GM12878 (cell line): ENCODE results near the gene KMT2E. TPM values are rescaled to one million over a fixed set of nuclear protein-coding genes. Genes with fewer than 3 reads are reported as not detected.

Experiments used
- ATAC-seq: fragments of 200-7000 bp; cut with Tn5 transposase; 3 replicates; pipeline ENCODE4 v1.9.1; 2020; ENCODE audit warnings: mild to moderate bottlenecking, moderate library complexity
- BruUV-seq: library from RNA; stranded (reverse); fragments of 400-500 nt; replicated peaks from 2 replicates; lab custom pipeline; 2021; lab: Mats Ljungman, UMichigan
- CTCF ChIA-PET: fragments of 300-600 bp; sonication (Branson Sonifier 250); formaldehyde crosslinking; extraction: SDS; loops from one replicate; lab custom pipeline; 2021; ENCODE audit warnings: inconsistent platforms; lab: Yijun Ruan, JAX
- POLR2A ChIA-PET: fragments of 350-600 bp; formaldehyde crosslinking; extraction: SDS; loops from one replicate; lab custom pipeline; 2021; ENCODE audit warnings: inconsistent platforms; lab: Charles Lee
- RAD21 ChIA-PET: fragments of 300-600 bp; sonication (Branson Sonifier 250); formaldehyde crosslinking; loops from one replicate; lab custom pipeline; 2023; ENCODE audit warnings: antibody characterized with exemption; ENCODE audit not compliant: unreplicated experiment; lab: Charles Lee
- SMC1A ChIA-PET: fragments of 300-600 bp; sonication (Branson Sonifier 250); formaldehyde crosslinking; loops from one replicate; lab custom pipeline; 2023; ENCODE audit not compliant: unreplicated experiment, uncharacterized antibody; lab: Charles Lee
- DNase-seq: peaks from one replicate; pipeline ENCODE4 v3.0.0-alpha.2; 2011; ENCODE audit warnings: low read depth, low spot score
- FAIRE-seq: peaks from 3 replicates; lab custom pipeline; 2011; peaks lifted over from hg19 to GRCh38; lab: Jason Lieb, UNC
- H2AFZ ChIP-seq: 2 replicates; pipeline ENCODE4 v1.6.0; 2011; ENCODE audit warnings: low read depth, low read length, control low read depth; ENCODE audit not compliant: control insufficient read depth
- H3K27ac ChIP-seq: 2 replicates; pipeline ENCODE4 v1.5.1; 2011; ENCODE audit warnings: control low read depth; ENCODE audit not compliant: control insufficient read depth, insufficient read depth
- H3K27me3 ChIP-seq, 2 experiments: replicated peaks in 1 of 2; 2 replicates each; pipeline versions ENCODE4 v1.6.0 to v1.6.1; 2011; ENCODE audit warnings: low read length in 1 of 2; ENCODE audit not compliant: control insufficient read depth in 2 of 2, insufficient read depth in 2 of 2
- H3K36me3 ChIP-seq, 2 experiments: 2 replicates each; pipeline ENCODE4 v1.5.1; 2011; ENCODE audit warnings: low read length in 1 of 2; ENCODE audit not compliant: control insufficient read depth in 2 of 2, insufficient read depth in 2 of 2
- H3K4me1 ChIP-seq: 2 replicates; pipeline ENCODE4 v1.6.1; 2011; ENCODE audit warnings: mild to moderate bottlenecking, low read length, moderate library complexity, mixed read lengths; ENCODE audit not compliant: control insufficient read depth, insufficient read depth
- H3K4me2 ChIP-seq: 2 replicates; pipeline ENCODE4 v1.6.0; 2011; ENCODE audit warnings: control low read depth; ENCODE audit not compliant: control insufficient read depth, insufficient read depth
- H3K4me3 ChIP-seq: fragments of 200-600 bp; sonication (generic); 2 replicates; pipeline ENCODE4 v1.5.1; 2016
- H3K79me2 ChIP-seq: 2 replicates; pipeline ENCODE4 v1.6.0; 2011; ENCODE audit warnings: low read length; ENCODE audit not compliant: control insufficient read depth, insufficient read depth
- H3K9ac ChIP-seq: 2 replicates; pipeline ENCODE4 v1.8.0; 2011; ENCODE audit warnings: low read length, control low read depth, mixed read lengths; ENCODE audit not compliant: control insufficient read depth, insufficient read depth
- H3K9me3 ChIP-seq: replicated peaks from 3 replicates; pipeline ENCODE4 v1.5.1; 2011; ENCODE audit warnings: mild to moderate bottlenecking, low read length; ENCODE audit not compliant: control insufficient read depth, insufficient read depth
- H4K20me1 ChIP-seq: 2 replicates; pipeline ENCODE4 v1.6.0; 2011; ENCODE audit not compliant: control insufficient read depth, insufficient read depth
- CEBPB ChIP-seq, 2 experiments: fragments of 150-350 bp in 1 of 2; IDR thresholded peaks; 2 replicates each; pipeline ENCODE4 v1.6.1; 2012 to 2014; ENCODE audit warnings: low read depth in 2 of 2, low read length in 2 of 2, borderline replicate concordance in 1 of 2, inconsistent platforms in 1 of 2
- CHD4 ChIP-seq: fragments of 200-600 bp; sonication (generic); IDR thresholded peaks from 2 replicates; pipeline ENCODE4 v1.6.1; 2016; ENCODE audit warnings: mild to moderate bottlenecking
- KAT2A ChIP-seq: conservative IDR thresholded peaks from 2 replicates; pipeline ENCODE4 v1.6.1; 2011; ENCODE audit warnings: low read depth, low read length; ENCODE audit not compliant: control insufficient read depth
- PAX5 ChIP-seq: IDR thresholded peaks from 2 replicates; pipeline ENCODE4 v1.6.1; 2011; ENCODE audit warnings: low read depth, low read length, borderline replicate concordance
- POLR2AphosphoS2 ChIP-seq: IDR thresholded peaks from 2 replicates; pipeline ENCODE4 v1.6.1; 2011; ENCODE audit warnings: low read depth, mild to moderate bottlenecking, low read length, improper control_type of control experiment, moderate library complexity
- RELA ChIP-seq: fragments of 450-650 bp; IDR thresholded peaks from 2 replicates; pipeline ENCODE4 v1.8.0; 2014; ENCODE audit warnings: borderline replicate concordance; ENCODE audit not compliant: partially characterized antibody
- SREBF1 ChIP-seq: IDR thresholded peaks from 2 replicates; pipeline ENCODE4 v1.6.1; 2012; ENCODE audit warnings: mild to moderate bottlenecking, low read length
- STAT1 ChIP-seq: fragments of 450-650 bp; conservative IDR thresholded peaks from 2 replicates; pipeline ENCODE4 v1.6.1; 2014; ENCODE audit warnings: antibody characterized with exemption, mild to moderate bottlenecking
- ZNF207 ChIP-seq: fragments of 450-650 bp; IDR thresholded peaks from 2 replicates; pipeline ENCODE4 v1.6.1; 2014; ENCODE audit warnings: antibody characterized with exemption, mild to moderate bottlenecking, borderline replicate concordance
- ZNF217 ChIP-seq: fragments of 450-650 bp; IDR thresholded peaks from 2 replicates; pipeline ENCODE4 v1.6.1; 2017; ENCODE audit warnings: antibody characterized with exemption, mild to moderate bottlenecking
- WGBS: methylation state at CpG from one replicate; pipeline ENCODE4 v1.1.6; 2016; ENCODE audit warnings: low lambda C conversion rate; ENCODE audit not compliant: insufficient replicate concordance, insufficient coverage; ENCODE audit errors: missing lambda C conversion rate; 5-methylcytosine and 5-hydroxymethylcytosine counted together
- in situ Hi-C: fragments of 300-500 bp; cut with MboI; formaldehyde crosslinking; loops from 9 replicates; pipeline ENCODE4 v1.14.3; 2018; ENCODE audit warnings: mixed read lengths
- intact Hi-C: fragments of 100-400 bp; cut with micrococcal nuclease; formaldehyde crosslinking; loops from one replicate; pipeline ENCODE4 v1.14.2; 2022; ENCODE audit not compliant: unreplicated experiment
- polyA plus RNA-seq, 11 experiments: library from polyadenylated mRNA; depleted of rRNA in 4 of 11; unstranded in 6 of 11; stranded (reverse) in 5 of 11; fragments of >200 nt; fragmentation: Nextera tagmentation in 4 of 11; fragmentation: Illumina TruSeq in 1 of 11; extraction: Ambion mirVana in 4 of 11; extraction: Trizol in 1 of 11; gene quantifications; 1 replicate in 1 of 11; 2 replicates in 10 of 11; pipeline versions ENCODE4 v1.2.1 to v1.2.3, GENCODE V29; 2011 to 2016; ENCODE audit warnings: inconsistent platforms in 2 of 11, missing spikeins in 2 of 11, low read depth in 1 of 11
- total RNA-seq, 4 experiments: library from RNA; depleted of rRNA in 3 of 4; stranded (reverse); fragments of >200 nt in 3 of 4; fragmentation: Illumina TruSeq in 1 of 4; extraction: Trizol in 1 of 4; gene quantifications; 2 replicates each; pipeline versions ENCODE4 v1.2.1 to v1.2.3, GENCODE V29; 2013 to 2021
- TF ChIP-seq, protein P1 (sequence below): fragments of 450-650 bp; IDR thresholded peaks from 2 replicates; pipeline ENCODE4 v1.6.1; 2014; ENCODE audit warnings: mild to moderate bottlenecking
- TF ChIP-seq, protein P2 (sequence below): fragments of 450-650 bp; IDR thresholded peaks from 2 replicates; pipeline ENCODE4 v1.6.1; 2017; ENCODE audit warnings: mild to moderate bottlenecking

Gene KMT2E
- total and polyA plus RNA-seq, 10 of the 15 experiments (the other 5 are each of a cell fraction or from before 2014, with no cell fraction given) = 13.2 to 68.1 (median 34.1) TPM

- in situ Hi-C loops (no loop called here), intact Hi-C loops (no loop called here)
- 96% methylated on average over 2 of the region's 2 CpGs for WGBS
- no peak overlapping the region for H3K9ac ChIP-seq
- peaks cover 10% of the 10 kb centered on the region; the same call in 1 of the 2 replicates for H3K4me1 ChIP-seq
- H3K27ac ChIP-seq = no peak overlapping the region
- no TSS peak for BruUV-seq
- no peak overlapping the region for H3K4me2 ChIP-seq
- ChIA-PET POLR2A (interaction anchor here (1.1 to 1.2 kb wide), 2 partner anchors 14 to 44 kb away, joined by 3 read pairs; no protein-coding TSS in a partner anchor), SMC1A (interaction anchor here (0.6 to 1.5 kb wide), 8 partner anchors 10 to 1114 kb away, joined by 3 to 4 read pairs (median 4); no protein-coding TSS in a partner anchor), RAD21 (interaction anchor here (0.6 to 1.6 kb wide), 4 partner anchors 10 to 398 kb away, joined by 3 to 7 read pairs (median 4); no protein-coding TSS in a partner anchor), CTCF (interaction anchor here (0.5 to 1.7 kb wide), 7 partner anchors 10 to 49 kb away, joined by 3 to 5 read pairs (median 4); no protein-coding TSS in a partner anchor)
- no peak overlapping the region for H2AFZ ChIP-seq
- no peak overlapping the region for H3K4me3 ChIP-seq
- ATAC-seq (no peak), FAIRE-seq (no peak), DNase-seq (no peak)
- no peaks in the 10 kb centered on the region for H3K36me3 ChIP-seq
- no peaks in the 10 kb centered on the region for H4K20me1 ChIP-seq
- peaks cover 8% of the 10 kb centered on the region; the same call in 1 of the 3 replicates for H3K9me3 ChIP-seq
- no peaks in the 10 kb centered on the region for H3K27me3 ChIP-seq
- no peak for TF ChIP-seq POLR2AphosphoS2
- no peak for TF ChIP-seq PAX5
- TF ChIP-seq CEBPB (IDR thresholded peaks at IDR 0.05; ENCODE audit: borderline replicate concordance in 1 of 2, low read depth in 2 of 2, low read length in 2 of 2) = no peak
- no peak for TF ChIP-seq RELA
- TF ChIP-seq KAT2A = no peak
- TF ChIP-seq, protein P1, sequence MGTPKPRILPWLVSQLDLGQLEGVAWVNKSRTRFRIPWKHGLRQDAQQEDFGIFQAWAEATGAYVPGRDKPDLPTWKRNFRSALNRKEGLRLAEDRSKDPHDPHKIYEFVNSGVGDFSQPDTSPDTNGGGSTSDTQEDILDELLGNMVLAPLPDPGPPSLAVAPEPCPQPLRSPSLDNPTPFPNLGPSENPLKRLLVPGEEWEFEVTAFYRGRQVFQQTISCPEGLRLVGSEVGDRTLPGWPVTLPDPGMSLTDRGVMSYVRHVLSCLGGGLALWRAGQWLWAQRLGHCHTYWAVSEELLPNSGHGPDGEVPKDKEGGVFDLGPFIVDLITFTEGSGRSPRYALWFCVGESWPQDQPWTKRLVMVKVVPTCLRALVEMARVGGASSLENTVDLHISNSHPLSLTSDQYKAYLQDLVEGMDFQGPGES = no peak
- TF ChIP-seq CHD4 = no peak
- TF ChIP-seq SREBF1 = no peak
- TF ChIP-seq, protein P2, sequence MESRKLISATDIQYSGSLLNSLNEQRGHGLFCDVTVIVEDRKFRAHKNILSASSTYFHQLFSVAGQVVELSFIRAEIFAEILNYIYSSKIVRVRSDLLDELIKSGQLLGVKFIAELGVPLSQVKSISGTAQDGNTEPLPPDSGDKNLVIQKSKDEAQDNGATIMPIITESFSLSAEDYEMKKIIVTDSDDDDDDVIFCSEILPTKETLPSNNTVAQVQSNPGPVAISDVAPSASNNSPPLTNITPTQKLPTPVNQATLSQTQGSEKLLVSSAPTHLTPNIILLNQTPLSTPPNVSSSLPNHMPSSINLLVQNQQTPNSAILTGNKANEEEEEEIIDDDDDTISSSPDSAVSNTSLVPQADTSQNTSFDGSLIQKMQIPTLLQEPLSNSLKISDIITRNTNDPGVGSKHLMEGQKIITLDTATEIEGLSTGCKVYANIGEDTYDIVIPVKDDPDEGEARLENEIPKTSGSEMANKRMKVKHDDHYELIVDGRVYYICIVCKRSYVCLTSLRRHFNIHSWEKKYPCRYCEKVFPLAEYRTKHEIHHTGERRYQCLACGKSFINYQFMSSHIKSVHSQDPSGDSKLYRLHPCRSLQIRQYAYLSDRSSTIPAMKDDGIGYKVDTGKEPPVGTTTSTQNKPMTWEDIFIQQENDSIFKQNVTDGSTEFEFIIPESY = no peak
- TF ChIP-seq STAT1 = no peak
- TF ChIP-seq ZNF207 = no peak
- no peak for TF ChIP-seq ZNF217
- no peaks in the 10 kb centered on the region for H3K79me2 ChIP-seq
Observed at GRCh38 chr7:104967088-104967487, 46.9 kb upstream of the KMT2E start.
